ENCODE results near the gene ZMYM4. TPM values are rescaled to one million over a fixed set of nuclear protein-coding genes. Genes with fewer than 3 reads are reported as not detected.

The ZMYM4 gene
- total and polyA plus RNA-seq, 4 donors = 43.6 to 67.3 (median 56.1) TPM

DNA sequence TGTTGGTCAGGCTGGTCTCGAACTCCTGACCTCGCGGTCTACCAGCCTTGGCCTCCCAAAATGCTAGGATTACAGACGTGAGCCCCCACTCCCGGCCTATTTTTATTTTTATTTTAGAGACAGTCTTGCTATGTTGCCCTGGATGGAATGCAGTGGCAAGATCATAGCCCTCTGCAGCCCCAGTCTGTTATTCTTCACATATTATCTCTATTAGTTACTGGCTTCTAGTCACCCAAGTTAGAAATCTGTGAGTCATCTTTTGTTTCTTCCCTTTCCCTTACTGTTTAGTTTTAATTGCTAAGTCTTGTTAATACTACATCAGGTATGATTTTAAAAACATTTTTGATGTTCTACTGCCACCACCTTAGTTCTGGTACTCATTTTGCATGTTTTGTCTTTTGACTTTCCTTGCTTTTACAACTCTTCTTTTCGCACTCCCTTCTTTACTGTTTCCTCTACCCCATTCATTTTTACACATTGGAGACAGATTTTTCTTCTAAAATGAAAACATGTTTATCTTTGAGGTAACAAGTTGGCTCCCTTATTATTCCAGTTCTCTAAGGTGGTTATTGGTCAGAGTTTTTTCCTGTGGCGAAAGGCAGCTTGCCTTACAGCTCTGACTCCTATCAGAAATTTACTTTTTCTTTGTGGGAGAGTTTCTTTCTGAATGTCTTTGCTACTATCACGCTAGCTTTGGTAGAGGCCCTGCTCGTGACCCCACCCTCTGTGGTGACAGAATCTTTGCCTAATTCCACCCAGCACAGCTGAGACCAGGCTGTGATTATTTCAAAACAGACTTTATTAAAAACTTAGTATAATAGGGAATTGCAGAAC lies 19.5 kb downstream of the ZMYM4 start:
- WGBS (ENCODE audit: insufficient coverage) = 100% methylated on average over 2 of the region's 9 CpGs
- Histone ChIP-seq H3K4me3 (ENCODE audit: low read depth, low read length) (no peak overlapping the region), H3K27ac (ENCODE audit: low read depth, low read length) (no peak overlapping the region), H3K9me3 (ENCODE audit: control insufficient read depth, insufficient read depth, low read length) (peaks cover 3% of the 10 kb centered on the region), H3K4me1 (ENCODE audit: control insufficient read depth, insufficient read depth, low read length) (no peaks in the 10 kb centered on the region), H3K27me3 (ENCODE audit: control insufficient read depth, insufficient read depth, low read length) (no peaks in the 10 kb centered on the region), H3K36me3 (ENCODE audit: control insufficient read depth, insufficient read depth, low read length) (peaks cover 8% of the 10 kb centered on the region)
- no peak for DNase-seq (ENCODE audit: low read depth in 4 of 6, low spot score in 6 of 6)

DNA sequence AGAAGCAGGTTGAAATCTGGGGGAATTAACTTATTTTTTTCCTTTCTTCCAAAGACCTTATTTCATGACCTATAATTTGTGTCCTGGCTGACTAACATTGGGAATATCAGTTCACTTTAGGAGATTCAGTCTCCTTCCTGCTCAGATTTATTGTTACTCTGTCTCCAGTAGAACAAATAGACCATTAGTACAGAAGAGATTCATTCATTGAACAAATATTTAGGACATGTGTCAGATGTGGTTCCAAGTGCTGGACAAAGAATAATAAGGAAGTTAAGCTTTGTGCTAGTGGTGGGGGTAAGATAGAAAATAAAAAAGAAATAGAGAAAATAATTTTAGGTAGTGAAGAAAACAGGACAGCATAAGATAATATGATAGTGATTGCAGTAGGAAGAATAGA lies 20.3 kb downstream of the ZMYM4 start:
- Histone ChIP-seq H3K9me3 (ENCODE audit: control insufficient read depth, insufficient read depth, low read length) (peaks cover 3% of the 10 kb centered on the region), H3K4me1 (ENCODE audit: control insufficient read depth, insufficient read depth, low read length) (no peaks in the 10 kb centered on the region), H3K36me3 (ENCODE audit: control insufficient read depth, insufficient read depth, low read length) (peaks cover 13% of the 10 kb centered on the region), H3K27ac (ENCODE audit: low read depth, low read length) (no peak overlapping the region), H3K27me3 (ENCODE audit: control insufficient read depth, insufficient read depth, low read length) (no peaks in the 10 kb centered on the region), H3K4me3 (ENCODE audit: low read depth, low read length) (no peak overlapping the region)
- DNase-seq (ENCODE audit: low read depth in 4 of 6, low spot score in 6 of 6) = no peak

GRCh38 chr1:35290452-35290851 lies 21.9 kb downstream of the ZMYM4 start:
- Histone ChIP-seq H3K4me3 (ENCODE audit: low read depth, low read length) (no peak overlapping the region), H3K27ac (ENCODE audit: low read depth, low read length) (no peak overlapping the region), H3K36me3 (ENCODE audit: control insufficient read depth, insufficient read depth, low read length) (peaks cover 13% of the 10 kb centered on the region), H3K9me3 (ENCODE audit: control insufficient read depth, insufficient read depth, low read length) (no peaks in the 10 kb centered on the region), H3K27me3 (ENCODE audit: control insufficient read depth, insufficient read depth, low read length) (no peaks in the 10 kb centered on the region), H3K4me1 (ENCODE audit: control insufficient read depth, insufficient read depth, low read length) (no peaks in the 10 kb centered on the region)
- no CpG with 5 or more reads among the region's 2 CpGs for WGBS (ENCODE audit: insufficient coverage)
- no peak for DNase-seq (ENCODE audit: low read depth in 4 of 6, low spot score in 6 of 6)

DNA sequence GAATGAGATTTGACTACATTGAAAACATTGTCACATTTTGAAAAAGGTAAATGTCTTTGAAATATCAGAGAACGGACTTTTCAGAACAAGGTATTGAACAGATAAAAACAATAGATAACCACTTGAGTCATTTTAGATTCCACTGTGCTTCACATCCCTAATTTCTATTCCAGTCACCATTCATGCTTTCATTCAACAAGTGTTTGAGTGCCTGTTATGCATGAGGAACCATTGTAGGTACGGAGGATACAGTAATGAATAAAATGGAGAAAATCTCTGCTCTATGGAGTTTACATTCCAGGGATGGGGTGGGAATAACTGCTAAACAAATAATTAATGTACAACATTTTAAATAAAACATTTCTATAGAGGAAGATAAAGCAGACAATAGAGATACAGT lies 26.3 kb downstream of the ZMYM4 start:
- no CpG with 5 or more reads among the region's 2 CpGs for WGBS (ENCODE audit: insufficient coverage)
- DNase-seq (ENCODE audit: low read depth in 4 of 6, low spot score in 6 of 6) = peak in 1 of 6 donors; percentile 6
- Histone ChIP-seq H3K27me3 (ENCODE audit: control insufficient read depth, insufficient read depth, low read length) (no peaks in the 10 kb centered on the region), H3K4me3 (ENCODE audit: low read depth, low read length) (no peak overlapping the region), H3K9me3 (ENCODE audit: control insufficient read depth, insufficient read depth, low read length) (no peaks in the 10 kb centered on the region), H3K4me1 (ENCODE audit: control insufficient read depth, insufficient read depth, low read length) (peaks cover 4% of the 10 kb centered on the region), H3K36me3 (ENCODE audit: control insufficient read depth, insufficient read depth, low read length) (peaks cover 13% of the 10 kb centered on the region), H3K27ac (ENCODE audit: low read depth, low read length) (no peak overlapping the region)

- peaks cover 6% of the 10 kb centered on the region for H3K36me3 ChIP-seq (ENCODE audit: control insufficient read depth, insufficient read depth, low read length)
- H3K27me3 ChIP-seq (ENCODE audit: control insufficient read depth, insufficient read depth, low read length) = no peaks in the 10 kb centered on the region
- DNase-seq (ENCODE audit: low read depth in 4 of 6, low spot score in 6 of 6) = no peak
- H3K4me1 ChIP-seq (ENCODE audit: control insufficient read depth, insufficient read depth, low read length) = peaks cover 4% of the 10 kb centered on the region
- H3K9me3 ChIP-seq (ENCODE audit: control insufficient read depth, insufficient read depth, low read length) = no peaks in the 10 kb centered on the region
- no peak overlapping the region for H3K27ac ChIP-seq (ENCODE audit: low read depth, low read length)
- WGBS (ENCODE audit: insufficient coverage) = 100% methylated on average over 2 of the region's 2 CpGs
- H3K4me3 ChIP-seq (ENCODE audit: low read depth, low read length) = no peak overlapping the region
These were observed 29.4 kb downstream of the ZMYM4 start for GRCh38 chr1:35297886-35298285.

GRCh38 chr1:35298464-35298863 lies 30.0 kb downstream of the ZMYM4 start:
- peaks cover 4% of the 10 kb centered on the region for H3K4me1 ChIP-seq (ENCODE audit: control insufficient read depth, insufficient read depth, low read length)
- no peak overlapping the region for H3K27ac ChIP-seq (ENCODE audit: low read depth, low read length)
- DNase-seq (ENCODE audit: low read depth in 4 of 6, low spot score in 6 of 6) = peak; percentile 15 to 86 (median 38)
- no peak overlapping the region for H3K4me3 ChIP-seq (ENCODE audit: low read depth, low read length)
- 56% methylated on average over 1 of the region's 2 CpGs for WGBS (ENCODE audit: insufficient coverage)
- H3K36me3 ChIP-seq (ENCODE audit: control insufficient read depth, insufficient read depth, low read length) = peaks cover under 1% of the 10 kb centered on the region
- no peaks in the 10 kb centered on the region for H3K9me3 ChIP-seq (ENCODE audit: control insufficient read depth, insufficient read depth, low read length)
- H3K27me3 ChIP-seq (ENCODE audit: control insufficient read depth, insufficient read depth, low read length) = no peaks in the 10 kb centered on the region

- Histone ChIP-seq H3K4me1 (ENCODE audit: control insufficient read depth, insufficient read depth, low read length) (peaks cover 4% of the 10 kb centered on the region), H3K9me3 (ENCODE audit: control insufficient read depth, insufficient read depth, low read length) (no peaks in the 10 kb centered on the region), H3K4me3 (ENCODE audit: low read depth, low read length) (no peak overlapping the region), H3K36me3 (ENCODE audit: control insufficient read depth, insufficient read depth, low read length) (peaks cover 7% of the 10 kb centered on the region), H3K27ac (ENCODE audit: low read depth, low read length) (no peak overlapping the region), H3K27me3 (ENCODE audit: control insufficient read depth, insufficient read depth, low read length) (no peaks in the 10 kb centered on the region)
- no peak for DNase-seq (ENCODE audit: low read depth in 4 of 6, low spot score in 6 of 6)
- no CpG with 5 or more reads among the region's 1 CpG for WGBS (ENCODE audit: insufficient coverage)
These were observed 31.9 kb downstream of the ZMYM4 start for GRCh38 chr1:35300376-35300775.

- 67% methylated on average over 1 of the region's 7 CpGs for WGBS (ENCODE audit: insufficient coverage)
- H3K27ac ChIP-seq (ENCODE audit: low read depth, low read length) = no peak overlapping the region
- H3K4me1 ChIP-seq (ENCODE audit: control insufficient read depth, insufficient read depth, low read length) = peaks cover 4% of the 10 kb centered on the region
- no peak overlapping the region for H3K4me3 ChIP-seq (ENCODE audit: low read depth, low read length)
- peaks cover 11% of the 10 kb centered on the region for H3K36me3 ChIP-seq (ENCODE audit: control insufficient read depth, insufficient read depth, low read length)
- H3K9me3 ChIP-seq (ENCODE audit: control insufficient read depth, insufficient read depth, low read length) = no peaks in the 10 kb centered on the region
- H3K27me3 ChIP-seq (ENCODE audit: control insufficient read depth, insufficient read depth, low read length) = no peaks in the 10 kb centered on the region
- DNase-seq (ENCODE audit: low read depth in 4 of 6, low spot score in 6 of 6) = no peak
These were observed 33.3 kb downstream of the ZMYM4 start for GRCh38 chr1:35301674-35302392.

DNA sequence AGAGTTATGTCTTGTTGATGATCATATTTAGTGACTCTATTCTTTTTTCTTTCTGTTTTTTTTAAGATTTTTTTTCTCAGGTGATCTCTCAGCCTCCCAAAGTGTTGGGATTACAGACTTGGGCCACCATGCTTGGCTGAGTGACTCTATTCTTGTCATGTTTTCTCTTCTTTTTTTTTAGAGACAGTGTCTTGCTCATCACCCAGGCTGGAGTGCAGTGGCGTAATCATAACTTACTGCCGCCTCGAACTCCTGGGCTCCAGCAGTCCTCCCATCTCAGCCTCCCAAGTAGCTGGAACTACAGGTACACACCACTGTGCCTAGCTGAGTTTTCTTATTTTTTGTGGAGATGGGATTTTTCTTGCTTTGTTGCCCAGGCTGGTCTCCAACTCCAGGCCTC lies 36.9 kb downstream of the ZMYM4 start:
- Histone ChIP-seq H3K36me3 (ENCODE audit: control insufficient read depth, insufficient read depth, low read length) (peaks cover 18% of the 10 kb centered on the region), H3K27ac (ENCODE audit: low read depth, low read length) (no peak overlapping the region), H3K4me1 (ENCODE audit: control insufficient read depth, insufficient read depth, low read length) (no peaks in the 10 kb centered on the region), H3K4me3 (ENCODE audit: low read depth, low read length) (no peak overlapping the region), H3K9me3 (ENCODE audit: control insufficient read depth, insufficient read depth, low read length) (no peaks in the 10 kb centered on the region), H3K27me3 (ENCODE audit: control insufficient read depth, insufficient read depth, low read length) (no peaks in the 10 kb centered on the region)
- 100% methylated on average over 1 of the region's 3 CpGs for WGBS (ENCODE audit: insufficient coverage)
- DNase-seq (ENCODE audit: low read depth in 4 of 6, low spot score in 6 of 6) = no peak

GRCh38 chr1:35315649-35316048 lies 47.1 kb downstream of the ZMYM4 start:
- Histone ChIP-seq H3K27me3 (ENCODE audit: control insufficient read depth, insufficient read depth, low read length) (no peaks in the 10 kb centered on the region), H3K9me3 (ENCODE audit: control insufficient read depth, insufficient read depth, low read length) (no peaks in the 10 kb centered on the region), H3K4me3 (ENCODE audit: low read depth, low read length) (no peak overlapping the region), H3K4me1 (ENCODE audit: control insufficient read depth, insufficient read depth, low read length) (no peaks in the 10 kb centered on the region), H3K27ac (ENCODE audit: low read depth, low read length) (no peak overlapping the region), H3K36me3 (ENCODE audit: control insufficient read depth, insufficient read depth, low read length) (peaks cover 9% of the 10 kb centered on the region)
- 100% methylated on average over 2 of the region's 3 CpGs for WGBS (ENCODE audit: insufficient coverage)
- no peak for DNase-seq (ENCODE audit: low read depth in 4 of 6, low spot score in 6 of 6)
